Esophagus (tissue), 2 donors: ENCODE results near the gene FRMD1. TPM values are rescaled to one million over a fixed set of nuclear protein-coding genes. Genes with fewer than 3 reads are reported as not detected.

Source experiments
- H3K27ac ChIP-seq, 2 donors: one replicate each; pipeline ENCODE4 v1.5.1; 2013; ENCODE audit warnings: low read depth in 2 of 2, mild to moderate bottlenecking in 2 of 2, inconsistent platforms in 1 of 2, low read length in 1 of 2, moderate library complexity in 1 of 2
- H3K27me3 ChIP-seq, 2 donors: one replicate each; pipeline ENCODE4 v1.6.1; 2013; ENCODE audit warnings: low read length in 2 of 2, control low read depth in 1 of 2, mild to moderate bottlenecking in 1 of 2; ENCODE audit not compliant: insufficient read depth in 2 of 2, control insufficient read depth in 1 of 2
- H3K36me3 ChIP-seq, 2 donors: one replicate each; pipeline ENCODE4 v1.6.1; 2013; ENCODE audit warnings: low read length in 1 of 2; ENCODE audit not compliant: control insufficient read depth in 2 of 2, insufficient read depth in 2 of 2
- H3K4me1 ChIP-seq, 2 donors: one replicate each; pipeline ENCODE4 v1.6.1; 2013; ENCODE audit warnings: low read length in 1 of 2; ENCODE audit not compliant: control insufficient read depth in 2 of 2, insufficient read depth in 2 of 2
- H3K4me3 ChIP-seq, 2 donors: one replicate each; pipeline ENCODE4 v1.5.1; 2013; ENCODE audit warnings: low read length in 2 of 2, mild to moderate bottlenecking in 2 of 2, low read depth in 1 of 2, moderate library complexity in 1 of 2
- H3K9me3 ChIP-seq, 2 donors: one replicate each; pipeline ENCODE4 v1.6.1; 2013; ENCODE audit warnings: mild to moderate bottlenecking in 2 of 2, low read depth in 1 of 2, low read length in 1 of 2, moderate library complexity in 1 of 2; ENCODE audit not compliant: control insufficient read depth in 2 of 2, insufficient read depth in 1 of 2
- WGBS, 2 donors: extraction: QIAGEN DNeasy Blood & Tissue Kit; methylation state at CpG; one replicate each; pipeline ENCODE4 v1.1.7; 2013; 5-methylcytosine and 5-hydroxymethylcytosine counted together
- polyA plus RNA-seq, 2 donors: library from polyadenylated mRNA; stranded (reverse); fragments of 200-250 nt; gene quantifications; one replicate each; pipeline ENCODE4 v1.2.3, GENCODE V29; 2013
- donor health status: healthy with polysubstance abuse.
- donor health status: Bipolar disorder and iron deficiency.

Gene FRMD1
- polyA plus RNA-seq, 2 donors = 0.02 TPM

GRCh38 chr6:168013250-168013915, 65.6 kb downstream of the FRMD1 start:
- Histone ChIP-seq H3K4me1 (no peaks in the 10 kb centered on the region), H3K27ac (no peak overlapping the region), H3K4me3 (no peak overlapping the region), H3K27me3 (no peaks in the 10 kb centered on the region), H3K9me3 (peaks cover 5 to 8% of the 10 kb centered on the region in 2 donors), H3K36me3 (no peaks in the 10 kb centered on the region)
- WGBS, 2 donors = 83 to 87% methylated on average over 7 of the region's 7 CpGs

GRCh38 chr6:168012431-168013249, 66.4 kb downstream of the FRMD1 start:
- peaks cover 5 to 8% of the 10 kb centered on the region in 2 donors for H3K9me3 ChIP-seq
- 85 to 90% methylated on average over 13 of the region's 13 CpGs for WGBS, 2 donors
- H3K36me3 ChIP-seq = no peaks in the 10 kb centered on the region
- no peak overlapping the region for H3K4me3 ChIP-seq
- no peak overlapping the region for H3K27ac ChIP-seq
- H3K4me1 ChIP-seq = no peaks in the 10 kb centered on the region
- H3K27me3 ChIP-seq = no peaks in the 10 kb centered on the region

GRCh38 chr6:168011291-168011690, 67.7 kb downstream of the FRMD1 start:
- peaks cover 5 to 8% of the 10 kb centered on the region in 2 donors for H3K9me3 ChIP-seq
- H3K27me3 ChIP-seq = no peaks in the 10 kb centered on the region
- no peak overlapping the region for H3K27ac ChIP-seq
- H3K4me3 ChIP-seq = no peak overlapping the region
- H3K36me3 ChIP-seq = no peaks in the 10 kb centered on the region
- 93 to 97% methylated on average over 1 of the region's 1 CpG for WGBS, 2 donors
- no peaks in the 10 kb centered on the region for H3K4me1 ChIP-seq

- Histone ChIP-seq H3K27me3 (no peaks in the 10 kb centered on the region), H3K4me3 (no peak overlapping the region), H3K4me1 (no peaks in the 10 kb centered on the region), H3K9me3 (peaks cover 5 to 8% of the 10 kb centered on the region in 2 donors), H3K27ac (no peak overlapping the region), H3K36me3 (no peaks in the 10 kb centered on the region)
- WGBS, 2 donors = 91 to 92% methylated on average over 3 of the region's 3 CpGs
Measured at GRCh38 chr6:168009331-168009730, 69.7 kb downstream of the FRMD1 start.

GRCh38 chr6:168007592-168008338, 71.2 kb downstream of the FRMD1 start:
- H3K27ac ChIP-seq = no peak overlapping the region

GRCh38 chr6:168005796-168006195, 73.2 kb downstream of the FRMD1 start:
- 84 to 85% methylated on average over 6 of the region's 6 CpGs for WGBS, 2 donors
- Histone ChIP-seq H3K36me3 (no peaks in the 10 kb centered on the region), H3K27me3 (no peaks in the 10 kb centered on the region)

More at GRCh38 chr6:168007592-168008338, 71.2 kb downstream of the FRMD1 start:
- H3K4me3 ChIP-seq = no peak overlapping the region
- no peaks in the 10 kb centered on the region for H3K36me3 ChIP-seq
- 18 to 49% methylated on average over 3 of the region's 3 CpGs for WGBS, 2 donors
- H3K4me1 ChIP-seq = no peaks in the 10 kb centered on the region
- peaks cover 3 to 5% of the 10 kb centered on the region in 2 donors for H3K9me3 ChIP-seq
- H3K27me3 ChIP-seq = no peaks in the 10 kb centered on the region

GRCh38 chr6:168004945-168005344, 74.1 kb downstream of the FRMD1 start:
- H3K4me1 ChIP-seq = no peaks in the 10 kb centered on the region
- H3K9me3 ChIP-seq = peaks cover 0 to 3% of the 10 kb centered on the region in 2 donors
- H3K27me3 ChIP-seq = no peaks in the 10 kb centered on the region
- no peaks in the 10 kb centered on the region for H3K36me3 ChIP-seq
- no peak overlapping the region for H3K4me3 ChIP-seq
- WGBS, 2 donors = 93 to 96% methylated on average over 11 of the region's 11 CpGs
- H3K27ac ChIP-seq = no peak overlapping the region

More at GRCh38 chr6:168005796-168006195, 73.2 kb downstream of the FRMD1 start:
- no peak overlapping the region for H3K4me3 ChIP-seq
- H3K9me3 ChIP-seq = peaks cover 0 to 3% of the 10 kb centered on the region in 2 donors
- H3K4me1 ChIP-seq = no peaks in the 10 kb centered on the region
- no peak overlapping the region for H3K27ac ChIP-seq

- Histone ChIP-seq H3K27ac (no peak overlapping the region), H3K9me3 (peaks cover 0 to 3% of the 10 kb centered on the region in 2 donors), H3K4me3 (no peak overlapping the region), H3K36me3 (no peaks in the 10 kb centered on the region), H3K27me3 (no peaks in the 10 kb centered on the region), H3K4me1 (no peaks in the 10 kb centered on the region)
- WGBS, 2 donors = 77 to 78% methylated on average over 7 of the region's 7 CpGs
Measured at GRCh38 chr6:168004023-168004422, 75.0 kb downstream of the FRMD1 start.
